Jurkat, Clone E6-1 (cell line): ENCODE measurements around the gene EFNB1.

Experiments
- DNase-seq: peaks from one replicate; pipeline ENCODE4 v3.0.0-alpha.2; 2011; ENCODE audit warnings: low read depth, low spot score
- H3K4me3 ChIP-seq: 2 replicates; pipeline ENCODE4 v1.5.1; 2011; ENCODE audit warnings: mild to moderate bottlenecking, low read length, control low read depth, moderate library complexity

The EFNB1 gene

DNA sequence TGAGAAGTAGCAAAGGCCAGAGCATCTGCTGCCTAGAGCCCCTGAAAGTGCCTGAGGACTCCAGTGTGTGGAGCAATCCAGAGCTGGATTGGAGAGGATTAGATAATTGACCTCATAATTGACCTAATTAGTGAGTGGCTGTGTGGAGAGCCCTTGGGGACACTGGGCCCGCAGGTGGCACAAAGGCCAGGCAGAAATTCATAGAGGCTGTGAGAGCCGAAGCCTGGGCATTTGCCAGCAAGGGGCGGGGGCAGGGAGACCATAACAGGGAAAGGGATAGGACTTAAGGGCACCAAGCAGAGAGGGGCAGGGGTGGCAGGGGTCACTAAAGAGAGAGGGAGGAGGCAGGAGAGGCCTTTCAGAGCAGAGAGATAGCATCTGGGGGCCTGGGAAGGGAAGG lies 45.3 kb downstream of the EFNB1 start:
- H3K4me3 ChIP-seq: no peak overlapping the region

GRCh38 chrX:68876731-68877130 lies 47.9 kb downstream of the EFNB1 start:
- no peak overlapping the region for H3K4me3 ChIP-seq
- DNase-seq: no peak

More for the DNA sequence above, 45.3 kb downstream of the EFNB1 start:
- DNase-seq: no peak

- no peak overlapping the region for H3K4me3 ChIP-seq
- no peak for DNase-seq
Measured at GRCh38 chrX:68877606-68878005, 48.8 kb downstream of the EFNB1 start.

DNA sequence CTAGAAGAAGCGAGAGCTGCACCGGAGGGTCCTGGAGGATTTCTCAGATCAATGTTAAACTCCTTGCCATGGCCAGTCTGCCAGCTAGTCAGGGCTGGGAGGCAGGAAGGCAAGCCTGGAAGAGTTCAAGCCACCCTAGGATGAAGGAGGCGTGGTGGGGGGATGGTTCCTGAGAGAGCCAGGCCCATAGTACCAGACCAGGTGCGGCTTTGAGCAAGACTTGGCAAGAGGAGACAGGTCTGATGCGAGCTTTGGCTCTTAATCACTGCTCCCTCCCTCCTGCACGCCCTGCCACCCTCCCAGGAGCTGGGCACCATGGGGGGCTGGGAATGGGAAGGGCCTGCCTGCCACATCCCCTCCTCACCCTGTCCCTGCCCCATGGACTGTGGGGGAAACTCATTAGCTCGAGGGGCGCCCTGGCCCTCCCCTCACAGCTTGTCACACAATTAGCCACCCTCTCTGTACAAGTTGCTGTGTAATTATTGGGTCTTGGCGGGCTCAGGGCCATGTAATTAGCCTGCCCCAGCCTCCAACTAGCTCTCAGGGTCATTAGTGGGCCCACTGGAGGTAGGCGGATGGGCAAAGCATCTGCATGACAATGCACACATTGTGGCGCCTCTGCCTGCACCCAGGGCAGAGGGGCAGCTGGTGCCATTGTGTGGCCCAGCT lies 50.3 kb downstream of the EFNB1 start:
- H3K4me3 ChIP-seq: no peak overlapping the region
- DNase-seq: no peak

DNA sequence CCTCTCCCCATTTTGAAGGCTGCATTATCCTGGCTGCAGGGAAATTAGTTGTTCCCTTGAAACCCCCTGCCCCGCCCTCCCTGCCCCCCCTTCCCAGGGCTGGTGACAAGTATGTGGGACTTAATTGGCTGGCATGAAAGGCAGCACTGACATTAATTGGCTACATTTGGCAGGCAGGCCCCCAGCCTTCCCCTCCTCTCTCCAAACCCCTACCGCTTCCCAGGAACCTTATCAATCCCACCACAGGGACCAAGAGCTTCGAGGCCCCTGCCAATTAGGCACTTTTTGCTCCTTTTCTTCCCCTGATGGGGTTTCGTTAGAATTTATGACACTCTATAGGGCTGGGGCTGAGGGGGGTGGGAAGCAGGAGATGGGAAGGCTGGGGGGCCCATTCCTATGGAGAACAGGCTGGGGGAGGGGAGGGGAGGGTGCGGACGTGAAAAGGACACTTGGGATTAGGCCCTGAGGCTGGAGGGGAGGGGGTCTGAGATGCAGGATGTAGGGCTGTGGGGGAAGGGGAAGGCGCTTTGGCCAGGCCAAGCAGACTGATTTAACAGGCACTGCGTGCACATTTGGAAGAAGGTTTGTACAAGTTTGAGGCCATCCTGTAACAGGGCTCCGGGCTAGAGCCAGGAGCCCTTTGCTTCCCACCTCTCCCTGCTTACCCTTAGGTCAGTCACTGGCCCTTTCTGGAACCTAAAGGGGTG lies 52.2 kb downstream of the EFNB1 start:
- DNase-seq: no peak
- no peak overlapping the region for H3K4me3 ChIP-seq

- no peak for DNase-seq
- H3K4me3 ChIP-seq: no peak overlapping the region
Measured at GRCh38 chrX:68881911-68882310, 53.1 kb downstream of the EFNB1 start.

DNA sequence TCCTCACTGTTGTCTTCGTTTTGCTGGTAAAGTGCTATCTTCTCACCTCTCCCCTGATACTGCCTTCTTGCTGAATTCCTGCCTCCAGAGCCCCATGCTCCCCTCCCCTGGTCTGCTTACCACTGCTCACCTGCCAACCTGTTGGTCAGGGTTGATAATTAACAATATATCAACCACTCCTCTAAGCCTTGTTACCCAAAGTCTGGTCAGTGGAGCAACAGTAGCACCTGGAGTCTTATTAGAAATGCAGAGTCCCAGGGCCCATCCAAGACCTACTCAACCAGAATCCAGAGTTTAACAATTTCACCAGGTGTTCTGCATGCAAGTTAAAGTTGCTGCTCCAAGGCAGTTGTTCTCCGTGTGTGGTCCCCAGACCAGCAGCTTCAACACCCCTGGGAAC lies 55.0 kb downstream of the EFNB1 start:
- no peak for DNase-seq
- H3K4me3 ChIP-seq: no peak overlapping the region

GRCh38 chrX:68889249-68889648 lies 60.4 kb downstream of the EFNB1 start:
- no peak for DNase-seq
- no peak overlapping the region for H3K4me3 ChIP-seq
